OCI-LY1 (cell line): Measurements from ENCODE around the gene NCEH1.
A peak's percentile ranks its signal among the peaks of the same experiment; 100 is the strongest.

Source experiments
- EZH2 ChIP-seq: fragments of 200-600 bp; sonication (generic), shearing (Covaris generic); IDR thresholded peaks from 2 replicates; pipeline ENCODE4 v1.8.0; 2017; ENCODE audit warnings: borderline replicate concordance, mixed run types, mild to moderate bottlenecking, antibody characterized with exemption, low read length, moderate library complexity, mixed read lengths
- TF ChIP-seq, protein P1 (sequence below): fragments of 200-600 bp; sonication (generic), shearing (Covaris generic); IDR thresholded peaks from 2 replicates; pipeline ENCODE4 v1.5.1; 2017; ENCODE audit warnings: mild to moderate bottlenecking, antibody characterized with exemption, low read length, moderate library complexity, mixed read lengths

DNA sequence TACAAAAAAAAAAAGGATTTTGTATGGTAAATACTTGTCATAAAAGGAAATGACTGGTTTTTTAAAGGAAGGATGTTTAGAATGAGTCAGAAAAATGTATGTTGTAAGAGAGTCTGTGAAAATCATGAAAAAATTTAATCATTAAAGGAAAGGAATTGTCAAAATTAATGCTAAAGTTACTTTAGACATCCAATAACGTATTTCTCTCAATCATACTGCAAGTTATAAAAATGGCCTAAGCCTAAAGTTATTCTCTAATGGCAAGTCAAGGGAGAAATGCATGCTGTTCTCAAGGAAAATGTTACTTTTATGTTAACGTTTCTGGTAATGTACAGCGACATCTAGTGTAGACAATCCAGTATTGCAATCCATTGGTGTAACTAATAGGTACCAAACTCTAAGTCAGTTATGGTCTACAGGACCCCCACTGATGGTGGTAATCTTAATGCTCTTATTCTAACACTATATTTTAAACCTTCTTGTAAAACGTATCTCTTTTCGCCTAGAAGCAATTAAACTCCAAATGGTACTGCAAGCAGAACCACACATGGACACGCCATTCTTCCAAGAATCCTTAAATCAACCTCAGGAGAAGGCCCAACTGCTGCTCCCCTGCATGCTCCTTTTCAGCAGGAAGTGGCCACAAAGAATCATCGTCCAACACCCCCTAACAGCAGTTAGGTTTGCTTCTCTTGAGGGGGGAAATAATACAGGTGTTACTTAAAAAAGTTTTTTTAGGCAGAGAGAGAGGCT, 35.2 kb downstream of the NCEH1 start:
- TF ChIP-seq, protein P1, sequence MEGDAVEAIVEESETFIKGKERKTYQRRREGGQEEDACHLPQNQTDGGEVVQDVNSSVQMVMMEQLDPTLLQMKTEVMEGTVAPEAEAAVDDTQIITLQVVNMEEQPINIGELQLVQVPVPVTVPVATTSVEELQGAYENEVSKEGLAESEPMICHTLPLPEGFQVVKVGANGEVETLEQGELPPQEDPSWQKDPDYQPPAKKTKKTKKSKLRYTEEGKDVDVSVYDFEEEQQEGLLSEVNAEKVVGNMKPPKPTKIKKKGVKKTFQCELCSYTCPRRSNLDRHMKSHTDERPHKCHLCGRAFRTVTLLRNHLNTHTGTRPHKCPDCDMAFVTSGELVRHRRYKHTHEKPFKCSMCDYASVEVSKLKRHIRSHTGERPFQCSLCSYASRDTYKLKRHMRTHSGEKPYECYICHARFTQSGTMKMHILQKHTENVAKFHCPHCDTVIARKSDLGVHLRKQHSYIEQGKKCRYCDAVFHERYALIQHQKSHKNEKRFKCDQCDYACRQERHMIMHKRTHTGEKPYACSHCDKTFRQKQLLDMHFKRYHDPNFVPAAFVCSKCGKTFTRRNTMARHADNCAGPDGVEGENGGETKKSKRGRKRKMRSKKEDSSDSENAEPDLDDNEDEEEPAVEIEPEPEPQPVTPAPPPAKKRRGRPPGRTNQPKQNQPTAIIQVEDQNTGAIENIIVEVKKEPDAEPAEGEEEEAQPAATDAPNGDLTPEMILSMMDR: peak; percentile 94
- TF ChIP-seq EZH2: no peak
